Activated T-helper 2 cell treated with anti-CD3 and anti-CD28 coated beads, Interferon-gamma antibody, Interleukin-2, Interleukin-4, amounts not matched to agents 10 μg/mL and 5 μg/mL and 100 μg/mL, durations not matched to agents 14 hours and 24 hours and 36 hours (primary cell): ENCODE data around the gene GALNTL6. TPM values are rescaled to one million over a fixed set of nuclear protein-coding genes. Genes with fewer than 3 reads are reported as not detected.

ENCODE experiments used
- DNase-seq: peaks from one replicate; pipeline ENCODE4 v3.0.0; 2021; ENCODE audit warnings: low spot score
- H3K27ac Mint-ChIP-seq: one replicate; pipeline ENCODE4 v1.8.0; 2021; ENCODE audit warnings: mixed read lengths
- H3K27me3 Mint-ChIP-seq: one replicate; pipeline ENCODE4 v1.8.0; 2021; ENCODE audit warnings: low read depth, mixed read lengths
- H3K36me3 Mint-ChIP-seq: one replicate; pipeline ENCODE4 v1.8.0; 2021; ENCODE audit warnings: low read depth, mixed read lengths
- H3K4me1 Mint-ChIP-seq: one replicate; pipeline ENCODE4 v1.8.0; 2021; ENCODE audit warnings: low read depth, mixed read lengths
- H3K4me3 Mint-ChIP-seq: one replicate; pipeline ENCODE4 v1.8.0; 2021; ENCODE audit warnings: low read depth, mild to moderate bottlenecking, moderate library complexity, mixed read lengths
- H3K9me3 Mint-ChIP-seq: one replicate; pipeline ENCODE4 v1.8.0; 2021; ENCODE audit warnings: mixed read lengths
- intact Hi-C: fragments of 100-400 bp; cut with micrococcal nuclease; formaldehyde crosslinking; loops from one replicate; pipeline ENCODE4 v1.15.1; 2023
- total RNA-seq: library from RNA; stranded (reverse); gene quantifications from 2 replicates; pipeline ENCODE4 v1.2.3, GENCODE V29; 2022

Gene GALNTL6
- total RNA-seq, 1 donor from 2014 or later: not detected

DNA sequence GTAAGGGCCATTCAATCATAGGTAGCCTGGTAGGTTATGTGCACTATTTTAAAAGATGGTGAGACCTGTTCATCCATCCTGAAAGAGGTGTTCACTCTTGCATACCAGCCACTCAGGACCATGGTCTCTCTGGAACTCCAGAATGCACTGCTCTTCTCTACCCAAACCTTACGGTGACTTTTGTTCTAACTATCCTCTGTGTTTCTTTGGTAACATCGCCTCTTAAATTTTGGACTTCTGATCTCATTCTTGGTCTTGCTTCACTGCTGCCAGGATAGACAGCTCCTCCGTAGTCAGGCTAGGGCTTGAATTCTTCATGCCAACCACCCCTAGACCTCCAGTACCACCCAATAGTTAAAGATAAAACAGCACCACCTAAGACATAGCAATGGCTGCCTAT, 1009.1 kb downstream of the GALNTL6 start:
- no peak for DNase-seq
- Mint-ChIP-seq H3K27me3 (no peaks in the 10 kb centered on the region), H3K36me3 (no peaks in the 10 kb centered on the region), H3K4me3 (no peak overlapping the region), H3K4me1 (no peaks in the 10 kb centered on the region), H3K27ac (no peak overlapping the region), H3K9me3 (no peaks in the 10 kb centered on the region)
- intact Hi-C loops: no loop called here

DNA sequence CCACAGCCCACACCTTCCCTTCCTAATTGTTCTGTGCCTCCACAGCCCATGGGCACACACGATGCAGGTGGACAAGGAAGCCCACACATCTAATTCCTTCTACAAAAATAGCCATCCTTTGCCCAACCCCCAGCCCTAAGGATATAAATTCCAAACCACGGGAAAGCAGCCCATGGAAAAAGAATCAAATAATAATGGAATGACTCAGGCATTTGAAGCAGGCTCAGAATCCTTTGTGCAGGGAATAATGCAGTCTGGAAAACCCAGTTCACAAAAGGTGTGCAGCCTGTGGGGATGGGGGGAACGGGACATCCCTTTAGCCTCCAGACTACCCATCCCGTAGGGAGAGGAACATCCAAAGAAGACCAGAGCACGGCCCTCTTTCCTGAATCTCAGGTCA, 1013.1 kb downstream of the GALNTL6 start:
- no peaks in the 10 kb centered on the region for H3K9me3 Mint-ChIP-seq
- no peak overlapping the region for H3K4me3 Mint-ChIP-seq
- H3K36me3 Mint-ChIP-seq: no peaks in the 10 kb centered on the region
- DNase-seq: no peak
- H3K4me1 Mint-ChIP-seq: no peaks in the 10 kb centered on the region
- no peaks in the 10 kb centered on the region for H3K27me3 Mint-ChIP-seq
- no peak overlapping the region for H3K27ac Mint-ChIP-seq
- intact Hi-C loops: no loop called here

DNA sequence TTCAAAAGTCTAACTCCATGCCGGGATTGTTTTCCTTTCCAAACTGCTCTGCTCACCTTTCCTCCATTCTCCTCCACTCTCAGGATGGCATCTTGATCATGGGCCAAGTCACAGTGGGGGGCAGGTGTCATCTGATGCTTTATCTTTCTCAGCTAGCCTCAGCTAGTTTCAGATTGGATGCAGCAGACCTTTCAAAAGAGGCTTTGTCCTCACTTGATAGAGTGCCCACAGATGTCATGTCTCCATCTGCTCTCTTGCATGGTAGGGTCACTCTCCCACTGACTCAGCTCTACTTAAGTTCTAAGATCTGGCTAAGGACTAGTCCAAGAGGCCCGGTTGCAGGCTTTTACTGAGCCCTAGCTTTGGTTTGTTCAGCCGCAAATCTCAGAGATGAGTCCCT, 1013.7 kb downstream of the GALNTL6 start:
- no peak overlapping the region for H3K4me3 Mint-ChIP-seq
- intact Hi-C loops: no loop called here
- H3K9me3 Mint-ChIP-seq: no peaks in the 10 kb centered on the region
- H3K4me1 Mint-ChIP-seq: no peaks in the 10 kb centered on the region
- no peak for DNase-seq
- no peaks in the 10 kb centered on the region for H3K27me3 Mint-ChIP-seq
- no peaks in the 10 kb centered on the region for H3K36me3 Mint-ChIP-seq
- no peak overlapping the region for H3K27ac Mint-ChIP-seq

DNA sequence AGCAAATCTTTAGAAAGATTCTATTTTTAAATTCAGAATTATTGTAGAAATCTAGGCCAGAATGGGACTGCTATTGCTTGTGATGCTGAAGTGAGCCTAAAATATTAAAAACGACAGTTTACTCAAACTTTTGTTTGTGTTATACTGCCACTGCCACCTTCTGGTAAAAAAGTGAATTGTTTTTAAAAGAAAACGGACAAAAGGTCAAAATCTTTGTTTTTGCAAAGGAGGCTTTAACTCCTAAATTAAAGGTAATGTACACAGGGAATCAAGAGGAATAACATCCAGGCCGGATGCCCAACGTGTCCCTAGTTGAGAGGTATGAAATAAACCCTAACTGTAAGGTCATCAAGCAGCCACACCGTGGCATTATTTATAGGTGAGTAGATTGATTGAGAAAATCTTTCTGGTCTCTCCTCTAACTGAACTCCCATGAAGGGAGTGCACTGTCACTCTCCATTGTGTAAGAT, 1017.1 kb downstream of the GALNTL6 start:
- intact Hi-C loops: no loop called here
- H3K36me3 Mint-ChIP-seq: no peaks in the 10 kb centered on the region
- no peaks in the 10 kb centered on the region for H3K9me3 Mint-ChIP-seq
- no peak overlapping the region for H3K4me3 Mint-ChIP-seq
- no peaks in the 10 kb centered on the region for H3K27me3 Mint-ChIP-seq
- no peaks in the 10 kb centered on the region for H3K4me1 Mint-ChIP-seq
- no peak for DNase-seq
- H3K27ac Mint-ChIP-seq: no peak overlapping the region

DNA sequence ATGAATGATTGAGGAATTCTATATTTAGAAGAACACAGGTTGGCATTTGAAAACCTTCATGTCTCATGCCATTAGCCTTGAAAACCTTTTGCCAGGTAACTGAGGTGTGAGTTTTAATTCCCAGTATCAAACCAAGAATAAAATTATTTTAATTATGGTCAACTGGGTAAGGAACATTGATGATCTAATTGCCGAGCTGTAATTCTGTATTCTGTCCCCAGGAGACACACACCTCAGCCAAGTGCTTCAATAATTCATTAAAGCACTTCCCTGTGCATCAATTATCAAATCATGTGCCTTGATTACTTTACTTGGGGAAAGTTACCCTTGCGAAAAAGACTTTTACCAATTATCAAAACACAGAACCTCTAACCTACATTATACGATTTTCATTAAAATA, 1023.5 kb downstream of the GALNTL6 start:
- no peaks in the 10 kb centered on the region for H3K36me3 Mint-ChIP-seq
- intact Hi-C loops: no loop called here
- no peaks in the 10 kb centered on the region for H3K4me1 Mint-ChIP-seq
- H3K9me3 Mint-ChIP-seq: no peaks in the 10 kb centered on the region
- no peaks in the 10 kb centered on the region for H3K27me3 Mint-ChIP-seq
- no peak overlapping the region for H3K27ac Mint-ChIP-seq
- H3K4me3 Mint-ChIP-seq: no peak overlapping the region
- no peak for DNase-seq

DNA sequence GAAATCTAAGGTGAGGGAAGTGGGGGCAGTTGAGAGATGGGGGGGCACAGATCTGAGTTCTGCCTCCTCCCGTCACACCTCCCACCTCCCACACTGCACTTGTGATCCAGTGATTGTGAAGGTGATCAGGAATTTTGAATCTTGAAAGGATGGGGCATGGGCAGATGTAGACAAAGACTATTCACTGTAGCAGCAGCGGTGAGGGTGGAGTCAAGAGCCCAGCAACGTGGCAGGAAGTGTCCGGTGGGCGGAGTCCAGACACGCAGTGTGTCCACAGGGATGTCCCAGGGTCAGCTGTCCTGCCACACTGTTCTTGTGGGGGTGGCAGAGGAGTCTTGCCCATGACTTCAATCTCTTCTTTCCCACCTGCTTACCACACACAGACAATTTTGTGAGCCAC, 1024.9 kb downstream of the GALNTL6 start:
- Mint-ChIP-seq H3K27me3 (no peaks in the 10 kb centered on the region), H3K4me3 (no peak overlapping the region), H3K9me3 (no peaks in the 10 kb centered on the region), H3K4me1 (no peaks in the 10 kb centered on the region), H3K36me3 (no peaks in the 10 kb centered on the region), H3K27ac (no peak overlapping the region)
- intact Hi-C loops: no loop called here
- DNase-seq: no peak

DNA sequence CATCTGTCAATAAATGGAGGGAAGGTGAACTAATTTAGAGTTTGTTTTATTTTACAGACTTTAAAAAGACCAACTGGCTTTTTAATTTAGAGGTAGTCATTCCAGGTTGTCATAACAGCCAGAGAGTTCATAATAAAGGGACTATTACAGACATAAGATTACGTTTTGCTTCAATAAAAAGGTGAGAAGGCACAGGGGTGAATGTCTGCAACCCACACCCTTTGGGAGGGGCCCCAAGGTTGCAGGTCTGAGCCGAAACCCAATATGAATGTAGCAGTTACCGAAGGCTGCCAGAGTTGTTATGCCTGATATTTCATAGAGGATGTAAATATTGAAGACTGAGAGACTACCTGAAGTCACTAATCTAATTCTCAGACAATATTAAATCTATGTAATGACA, 1025.7 kb downstream of the GALNTL6 start:
- H3K4me1 Mint-ChIP-seq: no peaks in the 10 kb centered on the region

DNA sequence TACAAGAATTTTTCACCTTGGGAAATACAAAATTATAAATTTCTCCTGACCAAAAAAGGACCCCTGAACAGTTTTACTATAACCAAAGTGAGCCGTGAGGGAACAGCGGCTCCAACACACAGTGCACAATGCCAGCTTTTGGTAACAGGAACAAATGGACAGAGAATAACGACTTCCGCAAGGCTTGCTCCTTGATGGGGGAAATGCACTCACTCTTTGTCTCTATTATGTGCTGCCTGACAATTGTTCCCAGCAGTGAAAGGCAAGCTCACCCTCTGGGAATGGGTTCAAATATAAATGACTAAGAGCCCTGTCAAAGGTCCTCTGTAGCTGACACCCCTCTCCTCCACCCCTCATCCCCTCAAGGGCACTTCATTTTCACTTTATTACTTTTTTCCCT, 1029.6 kb downstream of the GALNTL6 start:
- Mint-ChIP-seq H3K4me3 (no peak overlapping the region), H3K9me3 (no peaks in the 10 kb centered on the region), H3K27ac (no peak overlapping the region), H3K27me3 (no peaks in the 10 kb centered on the region), H3K4me1 (no peaks in the 10 kb centered on the region), H3K36me3 (no peaks in the 10 kb centered on the region)
- no peak for DNase-seq
- intact Hi-C loops: no loop called here

More for the DNA sequence above, 1025.7 kb downstream of the GALNTL6 start:
- intact Hi-C loops: no loop called here
- Mint-ChIP-seq H3K27me3 (no peaks in the 10 kb centered on the region), H3K36me3 (no peaks in the 10 kb centered on the region), H3K4me3 (no peak overlapping the region), H3K27ac (no peak overlapping the region), H3K9me3 (no peaks in the 10 kb centered on the region)
- DNase-seq: no peak

DNA sequence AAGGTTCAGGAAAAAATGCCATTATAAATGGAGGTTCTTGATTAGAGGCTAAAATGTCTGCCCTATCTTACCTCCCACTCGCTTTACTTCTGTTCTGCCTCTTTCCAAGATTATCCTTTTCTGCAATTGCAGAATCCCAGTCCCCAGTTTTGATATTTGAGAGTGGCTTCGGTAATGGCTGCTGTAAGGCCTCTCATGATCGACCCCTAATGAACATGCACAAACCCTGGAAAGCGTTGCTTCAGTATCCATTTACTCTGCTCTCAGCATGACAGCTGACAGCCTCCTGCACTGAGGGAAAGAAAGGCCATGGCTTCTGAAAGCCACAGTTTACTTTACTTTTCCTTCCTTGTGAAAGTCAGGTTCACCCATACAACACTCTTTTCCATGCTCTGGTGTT, 1030.0 kb downstream of the GALNTL6 start:
- Mint-ChIP-seq H3K4me1 (no peaks in the 10 kb centered on the region), H3K9me3 (no peaks in the 10 kb centered on the region)

DNA sequence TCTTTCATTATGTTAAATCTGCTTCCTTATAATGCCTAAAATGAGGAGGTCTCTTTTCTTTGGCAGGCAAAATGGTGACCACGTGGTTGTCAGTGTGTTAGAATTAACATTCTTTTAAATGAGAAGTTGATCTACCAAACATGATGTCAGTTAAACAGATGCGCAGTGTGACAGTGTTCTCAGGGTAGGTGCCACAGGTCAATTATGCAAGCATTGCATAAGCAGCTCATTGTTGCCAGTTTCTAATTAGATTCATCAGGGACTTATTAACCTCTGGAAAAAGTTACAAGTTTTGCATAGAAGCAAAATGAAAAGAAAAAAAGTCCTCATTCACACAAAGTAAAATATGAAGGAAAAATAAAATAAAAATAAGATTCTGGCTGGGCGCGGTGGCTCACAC, 1031.4 kb downstream of the GALNTL6 start:
- H3K36me3 Mint-ChIP-seq: no peaks in the 10 kb centered on the region
- intact Hi-C loops: no loop called here
- DNase-seq: no peak
- no peaks in the 10 kb centered on the region for H3K9me3 Mint-ChIP-seq
- H3K4me3 Mint-ChIP-seq: no peak overlapping the region
- no peaks in the 10 kb centered on the region for H3K4me1 Mint-ChIP-seq
- H3K27ac Mint-ChIP-seq: no peak overlapping the region
- H3K27me3 Mint-ChIP-seq: no peaks in the 10 kb centered on the region

More for the DNA sequence above, 1030.0 kb downstream of the GALNTL6 start:
- intact Hi-C loops: no loop called here
- Mint-ChIP-seq H3K27ac (no peak overlapping the region), H3K36me3 (no peaks in the 10 kb centered on the region), H3K4me3 (no peak overlapping the region), H3K27me3 (no peaks in the 10 kb centered on the region)
- DNase-seq: no peak

DNA sequence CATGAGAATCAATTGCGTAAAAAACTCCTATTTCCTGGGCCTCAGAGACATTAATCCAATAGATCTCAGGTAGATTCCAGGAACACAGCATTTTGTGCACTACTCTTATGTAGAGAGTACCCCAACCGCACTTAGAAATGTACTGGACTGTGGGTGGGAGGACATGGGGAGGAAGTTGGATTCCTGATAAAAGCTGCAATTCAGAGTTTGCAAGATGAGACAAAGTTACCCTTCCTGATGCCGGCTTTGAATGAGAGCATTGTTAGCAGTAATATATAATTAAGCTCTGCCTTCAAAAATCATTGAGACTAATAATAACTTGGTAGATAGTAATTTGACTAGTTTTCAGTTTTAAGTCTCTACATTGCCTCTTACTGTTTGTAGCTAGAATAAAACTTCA, 1032.1 kb downstream of the GALNTL6 start:
- Mint-ChIP-seq H3K36me3 (no peaks in the 10 kb centered on the region), H3K4me1 (no peaks in the 10 kb centered on the region), H3K27ac (no peak overlapping the region), H3K9me3 (no peaks in the 10 kb centered on the region), H3K4me3 (no peak overlapping the region), H3K27me3 (no peaks in the 10 kb centered on the region)
- intact Hi-C loops: no loop called here
- DNase-seq: no peak

DNA sequence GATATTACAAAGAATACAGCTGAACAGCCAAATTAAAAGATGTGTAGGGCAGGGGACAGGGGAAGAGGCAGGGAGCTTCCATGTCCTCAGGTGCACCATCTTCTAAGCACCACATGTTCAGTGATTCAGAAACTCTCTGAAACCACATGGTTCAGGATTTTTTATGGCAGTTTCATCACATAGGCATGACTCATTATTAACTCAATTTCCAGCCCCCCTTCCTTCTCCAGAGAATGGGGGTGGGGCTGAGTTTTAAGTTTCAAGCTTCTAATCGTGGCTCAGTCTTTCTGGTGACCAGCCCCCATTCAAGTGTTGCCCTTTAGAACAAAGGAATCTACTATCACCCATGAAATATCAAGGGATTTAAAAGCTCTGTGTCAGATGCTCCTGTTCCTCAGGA, 1037.6 kb downstream of the GALNTL6 start:
- intact Hi-C loops: no loop called here
- no peak overlapping the region for H3K4me3 Mint-ChIP-seq
- H3K9me3 Mint-ChIP-seq: no peaks in the 10 kb centered on the region
- no peaks in the 10 kb centered on the region for H3K36me3 Mint-ChIP-seq
- H3K4me1 Mint-ChIP-seq: no peaks in the 10 kb centered on the region
- no peaks in the 10 kb centered on the region for H3K27me3 Mint-ChIP-seq
- no peak for DNase-seq
- no peak overlapping the region for H3K27ac Mint-ChIP-seq

DNA sequence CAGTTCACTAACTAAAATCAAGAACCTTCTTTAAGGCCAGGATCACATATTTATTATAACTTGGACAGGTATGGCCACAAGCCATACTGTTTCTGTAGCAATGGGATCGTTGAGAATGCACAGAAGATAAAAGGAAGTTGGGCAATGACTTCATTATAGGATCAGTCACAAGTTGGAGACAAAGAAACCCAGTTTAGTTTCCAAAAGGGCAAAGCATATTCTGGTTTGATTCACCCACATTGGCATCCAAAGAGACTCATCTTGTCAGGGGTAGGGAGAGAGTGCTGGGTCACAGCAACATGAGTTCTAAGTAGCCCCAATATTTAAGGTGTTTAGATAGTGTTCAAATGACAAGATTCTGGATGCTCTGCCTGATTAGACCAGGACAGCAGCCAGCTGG, 1038.3 kb downstream of the GALNTL6 start:
- intact Hi-C loops: no loop called here
- Mint-ChIP-seq H3K36me3 (no peaks in the 10 kb centered on the region), H3K27ac (no peak overlapping the region), H3K4me3 (no peak overlapping the region), H3K27me3 (no peaks in the 10 kb centered on the region), H3K9me3 (no peaks in the 10 kb centered on the region), H3K4me1 (no peaks in the 10 kb centered on the region)
- DNase-seq: no peak

DNA sequence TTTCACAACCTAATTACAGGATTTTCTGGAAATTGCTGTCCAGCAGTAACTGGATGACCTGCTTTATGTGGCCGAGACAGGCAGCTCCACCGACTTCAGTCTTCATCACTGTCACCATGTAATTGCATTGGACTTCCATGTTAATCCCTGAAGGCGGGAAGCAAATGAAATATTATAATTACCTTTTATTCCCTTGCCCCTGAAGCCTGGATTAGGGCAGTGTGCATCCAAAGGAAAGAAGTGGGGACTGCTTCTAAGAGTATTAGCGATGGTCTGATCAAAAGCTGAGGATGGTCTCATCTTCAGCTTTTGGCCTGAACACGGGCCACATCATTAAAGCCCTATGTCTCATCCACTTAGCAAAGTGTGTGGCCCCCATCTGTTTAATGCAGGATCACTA, 1043.8 kb downstream of the GALNTL6 start:
- no peak for DNase-seq
- intact Hi-C loops: no loop called here
- no peak overlapping the region for H3K4me3 Mint-ChIP-seq
- H3K27me3 Mint-ChIP-seq: no peaks in the 10 kb centered on the region
- H3K36me3 Mint-ChIP-seq: no peaks in the 10 kb centered on the region
- no peaks in the 10 kb centered on the region for H3K4me1 Mint-ChIP-seq
- no peak overlapping the region for H3K27ac Mint-ChIP-seq
- no peaks in the 10 kb centered on the region for H3K9me3 Mint-ChIP-seq
